ENCODE measurements around the gene ARMC3. TPM values are rescaled to one million over a fixed set of nuclear protein-coding genes. Genes with fewer than 3 reads are reported as not detected.

The ARMC3 gene
- total and polyA plus RNA-seq, 4 donors = 0.13 TPM; not detected in 3

- no peak overlapping the region for H3K27ac ChIP-seq (ENCODE audit: low read depth in 1 of 2, low read length in 2 of 2)
- 87 to 90% methylated on average over 3 of the region's 3 CpGs for WGBS, 2 donors
- DNase-seq = no peak
Observed at GRCh38 chr10:23073527-23073926, 145.7 kb downstream of the ARMC3 start.

GRCh38 chr10:23075672-23076071 lies 147.8 kb downstream of the ARMC3 start:
- DNase-seq (no peak), ATAC-seq (ENCODE audit: low FRiP score) (no peak)
- WGBS, 2 donors = 94 to 99% methylated on average over 3 of the region's 3 CpGs
- Histone ChIP-seq H3K36me3 (ENCODE audit: control insufficient read depth in 1 of 2, insufficient read depth in 2 of 2, low read length in 1 of 2) (no peaks in the 10 kb centered on the region), H3K4me1 (ENCODE audit: control insufficient read depth in 1 of 2, insufficient read depth in 2 of 2, low read length in 2 of 2) (no peaks in the 10 kb centered on the region), H3K9me3 (ENCODE audit: control insufficient read depth, low read length) (peaks cover 1% of the 10 kb centered on the region), H3K4me3 (ENCODE audit: low read length in 2 of 2) (no peak overlapping the region), H3K27ac (ENCODE audit: low read depth in 1 of 2, low read length in 2 of 2) (no peak overlapping the region), H3K27me3 (ENCODE audit: control insufficient read depth in 1 of 2, insufficient read depth in 2 of 2, low read length in 1 of 2) (no peaks in the 10 kb centered on the region)
- intact Hi-C loops (cut with DNase I) = no loop called here

More at GRCh38 chr10:23073527-23073926, 145.7 kb downstream of the ARMC3 start:
- no peaks in the 10 kb centered on the region for H3K27me3 ChIP-seq (ENCODE audit: control insufficient read depth in 1 of 2, insufficient read depth in 2 of 2, low read length in 1 of 2)
- H3K4me3 ChIP-seq (ENCODE audit: low read length in 2 of 2) = no peak overlapping the region
- no peaks in the 10 kb centered on the region for H3K4me1 ChIP-seq (ENCODE audit: control insufficient read depth in 1 of 2, insufficient read depth in 2 of 2, low read length in 2 of 2)
- H3K36me3 ChIP-seq (ENCODE audit: control insufficient read depth in 1 of 2, insufficient read depth in 2 of 2, low read length in 1 of 2) = no peaks in the 10 kb centered on the region
- H3K9me3 ChIP-seq (ENCODE audit: control insufficient read depth, low read length) = no peaks in the 10 kb centered on the region
- ATAC-seq (ENCODE audit: low FRiP score) = no peak
- intact Hi-C loops (cut with DNase I) = no loop called here

GRCh38 chr10:23078114-23078513 lies 150.3 kb downstream of the ARMC3 start:
- intact Hi-C loops (cut with DNase I) = no loop called here
- H3K4me3 ChIP-seq (ENCODE audit: low read length in 2 of 2) = no peak overlapping the region
- peaks cover 1% of the 10 kb centered on the region for H3K9me3 ChIP-seq (ENCODE audit: control insufficient read depth, low read length)
- DNase-seq (no peak), ATAC-seq (ENCODE audit: low FRiP score) (no peak)
- H3K36me3 ChIP-seq (ENCODE audit: control insufficient read depth in 1 of 2, insufficient read depth in 2 of 2, low read length in 1 of 2) = no peaks in the 10 kb centered on the region
- 97 to 100% methylated on average over 2 of the region's 2 CpGs for WGBS, 2 donors
- H3K27ac ChIP-seq (ENCODE audit: low read depth in 1 of 2, low read length in 2 of 2) = no peak overlapping the region
- no peaks in the 10 kb centered on the region for H3K27me3 ChIP-seq (ENCODE audit: control insufficient read depth in 1 of 2, insufficient read depth in 2 of 2, low read length in 1 of 2)
- peaks cover 0 to 3% of the 10 kb centered on the region in 2 donors for H3K4me1 ChIP-seq (ENCODE audit: control insufficient read depth in 1 of 2, insufficient read depth in 2 of 2, low read length in 2 of 2)

GRCh38 chr10:23079700-23080099 lies 151.8 kb downstream of the ARMC3 start:
- H3K36me3 ChIP-seq (ENCODE audit: control insufficient read depth in 1 of 2, insufficient read depth in 2 of 2, low read length in 1 of 2) = no peaks in the 10 kb centered on the region
- no peak for DNase-seq
- intact Hi-C loops (cut with DNase I) = no loop called here

GRCh38 chr10:23080262-23080661 lies 152.4 kb downstream of the ARMC3 start:
- Histone ChIP-seq H3K9me3 (ENCODE audit: control insufficient read depth, low read length) (peaks cover 1% of the 10 kb centered on the region), H3K27ac (ENCODE audit: low read depth in 1 of 2, low read length in 2 of 2) (no peak overlapping the region), H3K36me3 (ENCODE audit: control insufficient read depth in 1 of 2, insufficient read depth in 2 of 2, low read length in 1 of 2) (no peaks in the 10 kb centered on the region), H3K4me1 (ENCODE audit: control insufficient read depth in 1 of 2, insufficient read depth in 2 of 2, low read length in 2 of 2) (peaks cover 0 to 3% of the 10 kb centered on the region in 2 donors), H3K27me3 (ENCODE audit: control insufficient read depth in 1 of 2, insufficient read depth in 2 of 2, low read length in 1 of 2) (no peaks in the 10 kb centered on the region), H3K4me3 (ENCODE audit: low read length in 2 of 2) (no peak overlapping the region)
- intact Hi-C loops (cut with DNase I) = no loop called here
- no peak for ATAC-seq (ENCODE audit: low FRiP score)
- WGBS, 2 donors = 70 to 73% methylated on average over 7 of the region's 7 CpGs
- no peak for DNase-seq

More at GRCh38 chr10:23079700-23080099, 151.8 kb downstream of the ARMC3 start:
- no peak for ATAC-seq (ENCODE audit: low FRiP score)
- Histone ChIP-seq H3K27me3 (ENCODE audit: control insufficient read depth in 1 of 2, insufficient read depth in 2 of 2, low read length in 1 of 2) (no peaks in the 10 kb centered on the region), H3K4me3 (ENCODE audit: low read length in 2 of 2) (no peak overlapping the region), H3K27ac (ENCODE audit: low read depth in 1 of 2, low read length in 2 of 2) (no peak overlapping the region), H3K4me1 (ENCODE audit: control insufficient read depth in 1 of 2, insufficient read depth in 2 of 2, low read length in 2 of 2) (peaks cover 0 to 3% of the 10 kb centered on the region in 2 donors), H3K9me3 (ENCODE audit: control insufficient read depth, low read length) (peaks cover 1% of the 10 kb centered on the region)
- WGBS, 2 donors = 68 to 71% methylated on average over 4 of the region's 4 CpGs

GRCh38 chr10:23081221-23081750 lies 153.4 kb downstream of the ARMC3 start:
- Histone ChIP-seq H3K27ac (ENCODE audit: low read depth in 1 of 2, low read length in 2 of 2) (no peak overlapping the region), H3K9me3 (ENCODE audit: control insufficient read depth, low read length) (peaks cover 1% of the 10 kb centered on the region), H3K36me3 (ENCODE audit: control insufficient read depth in 1 of 2, insufficient read depth in 2 of 2, low read length in 1 of 2) (no peaks in the 10 kb centered on the region), H3K27me3 (ENCODE audit: control insufficient read depth in 1 of 2, insufficient read depth in 2 of 2, low read length in 1 of 2) (no peaks in the 10 kb centered on the region), H3K4me3 (ENCODE audit: low read length in 2 of 2) (no peak overlapping the region), H3K4me1 (ENCODE audit: control insufficient read depth in 1 of 2, insufficient read depth in 2 of 2, low read length in 2 of 2) (peaks cover 0 to 3% of the 10 kb centered on the region in 2 donors)
- no peak for DNase-seq
- no peak for ATAC-seq (ENCODE audit: low FRiP score)
- intact Hi-C loops (cut with DNase I) = no loop called here
- 4% methylated on average over 7 of the region's 7 CpGs for WGBS, 2 donors

- no peaks in the 10 kb centered on the region for H3K27me3 ChIP-seq (ENCODE audit: control insufficient read depth in 1 of 2, insufficient read depth in 2 of 2, low read length in 1 of 2)
- H3K4me1 ChIP-seq (ENCODE audit: control insufficient read depth in 1 of 2, insufficient read depth in 2 of 2, low read length in 2 of 2) = peaks cover 0 to 3% of the 10 kb centered on the region in 2 donors
- H3K36me3 ChIP-seq (ENCODE audit: control insufficient read depth in 1 of 2, insufficient read depth in 2 of 2, low read length in 1 of 2) = no peaks in the 10 kb centered on the region
- no peak for ATAC-seq (ENCODE audit: low FRiP score)
- no peak overlapping the region for H3K4me3 ChIP-seq (ENCODE audit: low read length in 2 of 2)
- peaks cover 1% of the 10 kb centered on the region for H3K9me3 ChIP-seq (ENCODE audit: control insufficient read depth, low read length)
- WGBS, 2 donors = 95% methylated on average over 4 of the region's 4 CpGs
- H3K27ac ChIP-seq (ENCODE audit: low read depth in 1 of 2, low read length in 2 of 2) = no peak overlapping the region
- intact Hi-C loops (cut with DNase I) = no loop called here
- no peak for DNase-seq
Observed at GRCh38 chr10:23081891-23082290, 154.0 kb downstream of the ARMC3 start.

Other genes starting within 250 kb of the ARMC3 start
- gene PIP4K2A, start 213.5 kb upstream of the ARMC3 start, total RNA-seq = 10 to 100 TPM; 77.9 to 90.3 TPM
- gene PIP4K2A, start 213.5 kb upstream of the ARMC3 start, polyA plus RNA-seq = 10 to 100 TPM; 24.2 to 29.3 TPM
- gene MSRB2, start 167.5 kb downstream of the ARMC3 start, total RNA-seq = 10 to 100 TPM; 30.4 to 34.5 TPM
- 10 to 100 TPM; 27.0 to 34.7 TPM for gene MSRB2, start 167.5 kb downstream of the ARMC3 start, polyA plus RNA-seq